COR-L47 (cell line): ENCODE results near the gene SKI.

Experiments used
- DNase-seq: peaks from one replicate; lab custom pipeline; 2025; lab: John Stamatoyannopoulos, UW

The SKI gene

GRCh38 chr1:2307972-2308371, 79.9 kb downstream of the SKI start:
- DNase-seq: no peak

- DNase-seq: no peak
These were observed 80.7 kb downstream of the SKI start for GRCh38 chr1:2308844-2309243.

- no peak for DNase-seq
These were observed 82.4 kb downstream of the SKI start for GRCh38 chr1:2310332-2311183.

GRCh38 chr1:2311184-2312032, 83.3 kb downstream of the SKI start:
- DNase-seq: no peak

- no peak for DNase-seq
These were observed 84.0 kb downstream of the SKI start for GRCh38 chr1:2312160-2312514.

- no peak for DNase-seq
These were observed 84.6 kb downstream of the SKI start for GRCh38 chr1:2312515-2313301.

- no peak for DNase-seq
These were observed 85.6 kb downstream of the SKI start for GRCh38 chr1:2313651-2314261.

- DNase-seq: no peak
These were observed 86.2 kb downstream of the SKI start for GRCh38 chr1:2314273-2314802.

- no peak for DNase-seq
These were observed 86.9 kb downstream of the SKI start for GRCh38 chr1:2314803-2315673.

GRCh38 chr1:2315674-2316450, 87.7 kb downstream of the SKI start:
- no peak for DNase-seq

- no peak for DNase-seq
These were observed 88.4 kb downstream of the SKI start for GRCh38 chr1:2316451-2316961.

- DNase-seq: no peak
These were observed 89.3 kb downstream of the SKI start for GRCh38 chr1:2317230-2318065.

GRCh38 chr1:2318314-2319278, 90.5 kb downstream of the SKI start:
- no peak for DNase-seq

- DNase-seq: no peak
These were observed 91.2 kb downstream of the SKI start for GRCh38 chr1:2319291-2319690.

GRCh38 chr1:2320006-2320405, 91.9 kb downstream of the SKI start:
- no peak for DNase-seq

GRCh38 chr1:2320760-2321667, 92.9 kb downstream of the SKI start:
- no peak for DNase-seq
